Measurements from ENCODE around the gene HERC4. TPM values are rescaled to one million over a fixed set of nuclear protein-coding genes. Genes with fewer than 3 reads are reported as not detected.

Gene HERC4
- total and polyA plus RNA-seq, 9 of the 15 experiments (the other 6 are each of a cell fraction or from before 2014, with no cell fraction given), result 12.5 to 33.5 (median 22.8) TPM

GRCh38 chr10:67988606-67989005 lies 86.5 kb downstream of the HERC4 start:
- H3K27me3 ChIP-seq (ENCODE audit: control insufficient read depth in 2 of 2, insufficient read depth in 2 of 2, low read length in 2 of 2), result no peaks in the 10 kb centered on the region
- DNase-seq (ENCODE audit: extremely low read depth in 1 of 4, low spot score in 3 of 4), result no peak
- peaks cover 41% of the 10 kb centered on the region; the same call in 2 of the 3 replicates for H3K36me3 ChIP-seq (ENCODE audit: control insufficient read depth, insufficient read depth, low read length)
- no peak for TF ChIP-seq ZNF316 (IDR thresholded peaks at IDR 0.05)
- TF ChIP-seq SLC30A9 (CRISPR knock-in tag; IDR thresholded peaks at IDR 0.05), result no peak
- no peak for TF ChIP-seq UBTF (IDR thresholded peaks at IDR 0.05; ENCODE audit: borderline replicate concordance in 1 of 2, low read depth in 2 of 2, low read length in 2 of 2)
- no peak for TF ChIP-seq NCOA6 (IDR thresholded peaks at IDR 0.05)
- no peak overlapping the region for H3K4me3 ChIP-seq
- ATAC-seq, result no peak
- no peaks in the 10 kb centered on the region for H4K20me1 ChIP-seq (replicated peaks; ENCODE audit: control insufficient read depth, insufficient read depth, low read length)
- BruUV-seq (replicated peaks), result no TSS peak
- H3K4me1 ChIP-seq (replicated peaks in 1 of 2; ENCODE audit: control insufficient read depth in 2 of 2, insufficient read depth in 2 of 2, low read length in 2 of 2), result no peaks in the 10 kb centered on the region
- H3K4me2 ChIP-seq (ENCODE audit: insufficient read depth, low read length), result no peak overlapping the region
- no peaks in the 10 kb centered on the region for H3K79me2 ChIP-seq (ENCODE audit: control insufficient read depth, insufficient read depth, low read length)
- no peak overlapping the region for H3K27ac ChIP-seq (ENCODE audit: extremely low read depth, low read depth, low read length)
- 65% methylated on average over 1 of the region's 1 CpG for WGBS (ENCODE audit: insufficient coverage, low coverage, missing lambda C conversion rate)
- no peak for FAIRE-seq
- intact Hi-C loops (cut with micrococcal nuclease), result no loop called here
- no peak overlapping the region for H3K9ac ChIP-seq (ENCODE audit: insufficient read depth in 1 of 2, low read depth in 2 of 2, low read length in 2 of 2)
- no peaks in the 10 kb centered on the region for H3K9me3 ChIP-seq (replicated peaks; ENCODE audit: control insufficient read depth, insufficient read depth, low read depth, low read length)
- ChIA-PET POLR2A (no interaction called here), CTCF (ENCODE audit: low intra/inter-chr PET ratio) (no interaction called here)
- no peak overlapping the region for H2AFZ ChIP-seq (ENCODE audit: low read depth, low read length)
- no peaks in the 10 kb centered on the region for H3K9me1 ChIP-seq (ENCODE audit: control insufficient read depth, insufficient read depth, low read length)
- in situ Hi-C loops (cut with MboI), result no loop called here
